HepG2 (cell line): ENCODE data around the gene IDH3A.

Experiments used
- MXI1 ChIP-seq: IDR thresholded peaks from 3 replicates; pipeline ENCODE4 v1.6.1; 2012; ENCODE audit warnings: low read depth, low read length, inconsistent platforms, borderline replicate concordance
- NR3C1 ChIP-seq: sonication (generic); formaldehyde crosslinking; IDR thresholded peaks from 2 replicates; pipeline ENCODE4 v1.4.0; 2020; ENCODE audit warnings: missing genetic modification reagents
- ZMYM3 ChIP-seq: sonication (generic); formaldehyde crosslinking; IDR thresholded peaks from 2 replicates; pipeline ENCODE4 v1.5.1; 2020; ENCODE audit warnings: mild to moderate bottlenecking, missing genetic modification reagents
- ZNF274 ChIP-seq: sonication (generic); formaldehyde crosslinking; IDR thresholded peaks from 2 replicates; pipeline ENCODE4 v1.5.1; 2020; ENCODE audit warnings: mild to moderate bottlenecking, missing genetic modification reagents
- ZNF547 ChIP-seq: sonication (generic); formaldehyde crosslinking; IDR thresholded peaks from 2 replicates; pipeline ENCODE4 v1.5.1; 2020; ENCODE audit warnings: mild to moderate bottlenecking, missing genetic modification reagents
- TF ChIP-seq, protein P1 (sequence below): sonication (generic); formaldehyde crosslinking; conservative IDR thresholded peaks from 2 replicates; pipeline ENCODE4 v1.4.0; 2020; ENCODE audit warnings: missing genetic modification reagents

GRCh38 chr15:78107471-78107870 is 41.7 kb upstream of the IDH3A start:
- TF ChIP-seq NR3C1 (no peak), ZNF547 (CRISPR knock-in tag) (no peak), ZNF274 (CRISPR knock-in tag) (no peak), MXI1 (no peak), ZMYM3 (CRISPR knock-in tag) (no peak)
- TF ChIP-seq, protein P1, sequence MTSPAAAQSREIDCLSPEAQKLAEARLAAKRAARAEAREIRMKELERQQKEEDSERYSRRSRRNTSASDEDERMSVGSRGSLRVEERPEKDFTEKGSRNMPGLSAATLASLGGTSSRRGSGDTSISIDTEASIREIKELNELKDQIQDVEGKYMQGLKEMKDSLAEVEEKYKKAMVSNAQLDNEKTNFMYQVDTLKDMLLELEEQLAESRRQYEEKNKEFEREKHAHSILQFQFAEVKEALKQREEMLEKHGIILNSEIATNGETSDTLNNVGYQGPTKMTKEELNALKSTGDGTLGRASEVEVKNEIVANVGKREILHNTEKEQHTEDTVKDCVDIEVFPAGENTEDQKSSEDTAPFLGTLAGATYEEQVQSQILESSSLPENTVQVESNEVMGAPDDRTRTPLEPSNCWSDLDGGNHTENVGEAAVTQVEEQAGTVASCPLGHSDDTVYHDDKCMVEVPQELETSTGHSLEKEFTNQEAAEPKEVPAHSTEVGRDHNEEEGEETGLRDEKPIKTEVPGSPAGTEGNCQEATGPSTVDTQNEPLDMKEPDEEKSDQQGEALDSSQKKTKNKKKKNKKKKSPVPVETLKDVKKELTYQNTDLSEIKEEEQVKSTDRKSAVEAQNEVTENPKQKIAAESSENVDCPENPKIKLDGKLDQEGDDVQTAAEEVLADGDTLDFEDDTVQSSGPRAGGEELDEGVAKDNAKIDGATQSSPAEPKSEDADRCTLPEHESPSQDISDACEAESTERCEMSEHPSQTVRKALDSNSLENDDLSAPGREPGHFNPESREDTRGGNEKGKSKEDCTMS: no peak
